A549 (cell line): ENCODE data around the gene CD3E. TPM values are rescaled to one million over a fixed set of nuclear protein-coding genes. Genes with fewer than 3 reads are reported as not detected.
"Not testable (repeated sequence)": the region's sequence is repeated elsewhere in the genome, so short reads cannot be mapped to it uniquely, and the experiment has no call there.

Experiments used
- ATAC-seq, 2 experiments: fragments of 200-7000 bp in 1 of 2; fragments of >200 bp in 1 of 2; cut with Nextera tagmentation in 1 of 2; cut with Tn5 transposase in 1 of 2; 3 replicates each; pipeline versions ENCODE4 v1.8.0 to v1.9.1; 2018 to 2020; ENCODE audit warnings: mild to moderate bottlenecking in 1 of 2, moderate library complexity in 1 of 2
- CTCF ChIA-PET: fragments of 300-600 bp; sonication (Branson Sonifier 250); formaldehyde crosslinking; extraction: SDS; loops from one replicate; lab custom pipeline; 2021; ENCODE audit warnings: antibody characterized with exemption, inconsistent platforms; lab: Yijun Ruan, JAX
- POLR2A ChIA-PET: fragments of 350-600 bp; formaldehyde crosslinking; extraction: SDS; loops from one replicate; lab custom pipeline; 2021; ENCODE audit warnings: antibody characterized with exemption, inconsistent platforms; lab: Yijun Ruan, JAX
- DNase-seq, 2 experiments: peaks; one replicate each; pipeline versions ENCODE4 v3.0.0 to v3.0.0-alpha.2; 2011 to 2016; ENCODE audit warnings: low read depth in 1 of 2, low spot score in 1 of 2
- FAIRE-seq: peaks from 2 replicates; lab custom pipeline; 2011; peaks lifted over from hg19 to GRCh38; lab: Jason Lieb, UNC
- H3K27ac ChIP-seq, 2 experiments: fragments of >200 bp; sonication (Bioruptor Twin); formaldehyde crosslinking; 3 replicates each; pipeline ENCODE4 v1.5.1; 2016 to 2017
- H3K4me1 ChIP-seq: fragments of >200 bp; sonication (Bioruptor Twin); formaldehyde crosslinking; 3 replicates; pipeline ENCODE4 v1.6.1; 2016
- H3K4me2 ChIP-seq: fragments of >200 bp; sonication (Bioruptor Twin); formaldehyde crosslinking; 3 replicates; pipeline ENCODE4 v1.6.1; 2016
- H3K4me3 ChIP-seq: fragments of >200 bp; sonication (Bioruptor Twin); formaldehyde crosslinking; 3 replicates; pipeline ENCODE4 v1.5.1; 2016
- H3K9me3 ChIP-seq: fragments of >200 bp; sonication (Bioruptor Twin); formaldehyde crosslinking; 3 replicates; pipeline ENCODE4 v1.6.1; 2016
- CBX2 ChIP-seq: fragments of 200-600 bp; sonication (generic); IDR thresholded peaks from 2 replicates; pipeline ENCODE4 v1.6.1; 2016; ENCODE audit warnings: low read depth, mild to moderate bottlenecking, borderline replicate concordance
- CBX8 ChIP-seq: fragments of 200-600 bp; sonication (generic); IDR thresholded peaks from 2 replicates; pipeline ENCODE4 v1.6.1; 2016
- CHD2 ChIP-seq: fragments of 150-350 bp; IDR thresholded peaks from 2 replicates; pipeline ENCODE4 v1.6.1; 2014; ENCODE audit warnings: low read length; ENCODE audit not compliant: partially characterized antibody
- EHF ChIP-seq: fragments of 250-450 bp; sonication (Bioruptor Pico); IDR thresholded peaks from 2 replicates; pipeline ENCODE4 v1.5.0; 2020; ENCODE audit warnings: mild to moderate bottlenecking
- ESRRA ChIP-seq: fragments of 150-350 bp; IDR thresholded peaks from 2 replicates; pipeline ENCODE4 v1.6.1; 2014; ENCODE audit warnings: mild to moderate bottlenecking, low read length, borderline replicate concordance
- FOSL2 ChIP-seq, 2 experiments: fragments of 450-650 bp in 1 of 2; fragments of >200 bp in 1 of 2; sonication (Bioruptor Twin) in 1 of 2; formaldehyde crosslinking; IDR thresholded peaks; 2 replicates each; pipeline versions ENCODE4 v1.5.0 to v1.6.1; 2016 to 2020; ENCODE audit warnings: mild to moderate bottlenecking in 1 of 2, moderate library complexity in 1 of 2
- HDAC2 ChIP-seq: fragments of 200-600 bp; sonication (generic); IDR thresholded peaks from 2 replicates; pipeline ENCODE4 v1.6.1; 2016
- HOXB13 ChIP-seq: fragments of 250-450 bp; sonication (Bioruptor Pico); IDR thresholded peaks from 2 replicates; pipeline ENCODE4 v1.5.0; 2020; ENCODE audit warnings: low read depth, mild to moderate bottlenecking, moderate library complexity
- KDM1A ChIP-seq: fragments of 200-600 bp; sonication (generic); IDR thresholded peaks from 2 replicates; pipeline ENCODE4 v1.6.1; 2016; ENCODE audit warnings: low read depth, mild to moderate bottlenecking
- KDM5A ChIP-seq: fragments of 200-600 bp; sonication (generic); IDR thresholded peaks from 2 replicates; pipeline ENCODE4 v1.6.1; 2016; ENCODE audit warnings: antibody characterized with exemption, mild to moderate bottlenecking
- PHF8 ChIP-seq: fragments of 200-600 bp; sonication (generic); IDR thresholded peaks from 2 replicates; pipeline ENCODE4 v1.6.1; 2016; ENCODE audit warnings: low read depth, mild to moderate bottlenecking, antibody characterized with exemption, moderate library complexity, borderline replicate concordance
- POLR2A ChIP-seq: IDR thresholded peaks from 2 replicates; pipeline ENCODE4 v1.6.1; 2012; ENCODE audit warnings: mild to moderate bottlenecking, low read length
- POLR2AphosphoS2 ChIP-seq: conservative IDR thresholded peaks from 2 replicates; pipeline ENCODE4 v1.6.1; 2012; ENCODE audit warnings: low read length, improper control_type of control experiment, inconsistent platforms
- RAD21 ChIP-seq, 2 experiments: fragments of >200 bp in 1 of 2; sonication (Bioruptor Twin) in 1 of 2; formaldehyde crosslinking in 1 of 2; IDR thresholded peaks in 1 of 2; conservative IDR thresholded peaks in 1 of 2; 2 replicates in 1 of 2; 3 replicates in 1 of 2; pipeline ENCODE4 v1.6.1; 2012 to 2018; ENCODE audit warnings: inconsistent platforms in 1 of 2
- RFX5 ChIP-seq: fragments of 450-650 bp; IDR thresholded peaks from 2 replicates; pipeline ENCODE4 v1.7.1; 2014; ENCODE audit warnings: antibody characterized with exemption, mild to moderate bottlenecking, moderate library complexity
- RNF2 ChIP-seq: fragments of 200-600 bp; sonication (generic); IDR thresholded peaks from 2 replicates; pipeline ENCODE4 v1.6.1; 2016; ENCODE audit warnings: low read depth, mild to moderate bottlenecking, antibody characterized with exemption, moderate library complexity, borderline replicate concordance
- SMC3 ChIP-seq: fragments of >200 bp; sonication (Bioruptor Twin); formaldehyde crosslinking; IDR thresholded peaks from 3 replicates; pipeline ENCODE4 v1.6.1; 2018; ENCODE audit warnings: inconsistent platforms
- TFCP2L1 ChIP-seq: fragments of 250-450 bp; sonication (Bioruptor Pico); IDR thresholded peaks from 2 replicates; pipeline ENCODE4 v1.5.0; 2021; ENCODE audit warnings: mild to moderate bottlenecking
- ZFP36 ChIP-seq: fragments of 450-650 bp; IDR thresholded peaks from 2 replicates; pipeline ENCODE4 v1.6.1; 2014; ENCODE audit warnings: borderline replicate concordance; ENCODE audit not compliant: partially characterized antibody
- ZSCAN20 ChIP-seq: fragments of 250-450 bp; sonication (Bioruptor Pico); IDR thresholded peaks from 2 replicates; pipeline ENCODE4 v1.8.0; 2022; ENCODE audit warnings: mild to moderate bottlenecking, moderate library complexity
- WGBS: methylation state at CpG from one replicate; pipeline ENCODE4 v1.1.6; 2017; ENCODE audit errors: missing lambda C conversion rate; 5-methylcytosine and 5-hydroxymethylcytosine counted together
- polyA plus RNA-seq, 4 experiments: library from polyadenylated mRNA; depleted of rRNA in 3 of 4; stranded (reverse); fragments of >200 nt; fragmentation: RNase III in 1 of 4; extraction: RNeasy Plus Mini Kit Qiagen cat#74134 plus additional on column Dnase treatment in 1 of 4; gene quantifications; 2 replicates in 3 of 4; 3 replicates in 1 of 4; pipeline ENCODE4 v1.2.3, GENCODE V29; 2011 to 2017
- TF ChIP-seq, protein P1 (sequence below): IDR thresholded peaks from 2 replicates; pipeline ENCODE4 v1.6.1; 2012
- TF ChIP-seq, protein P2 (sequence below): fragments of 250-450 bp; sonication (Bioruptor Pico); IDR thresholded peaks from 2 replicates; pipeline ENCODE4 v1.5.0; 2020; ENCODE audit warnings: low read depth, mild to moderate bottlenecking, moderate library complexity
- TF ChIP-seq, protein P3 (sequence below): IDR thresholded peaks from 2 replicates; pipeline ENCODE4 v1.6.1; 2012; ENCODE audit warnings: low read depth, borderline replicate concordance
- TF ChIP-seq, protein P4 (sequence below): fragments of >200 bp; sonication (Bioruptor Twin); formaldehyde crosslinking; IDR thresholded peaks from 2 replicates; pipeline ENCODE4 v1.6.1; 2016
- TF ChIP-seq, protein P5 (sequence below): fragments of 450-650 bp; IDR thresholded peaks from 2 replicates; pipeline ENCODE4 v1.6.1; 2014; ENCODE audit warnings: antibody characterized with exemption
- TF ChIP-seq, protein P6 (sequence below): fragments of 200-600 bp; sonication (generic); IDR thresholded peaks from 2 replicates; pipeline ENCODE4 v1.6.1; 2016; ENCODE audit warnings: antibody characterized with exemption, mild to moderate bottlenecking, moderate library complexity

The CD3E gene
- polyA plus RNA-seq, 2 of the 4 experiments (the other 2 are of a cell fraction), result not detected

DNA sequence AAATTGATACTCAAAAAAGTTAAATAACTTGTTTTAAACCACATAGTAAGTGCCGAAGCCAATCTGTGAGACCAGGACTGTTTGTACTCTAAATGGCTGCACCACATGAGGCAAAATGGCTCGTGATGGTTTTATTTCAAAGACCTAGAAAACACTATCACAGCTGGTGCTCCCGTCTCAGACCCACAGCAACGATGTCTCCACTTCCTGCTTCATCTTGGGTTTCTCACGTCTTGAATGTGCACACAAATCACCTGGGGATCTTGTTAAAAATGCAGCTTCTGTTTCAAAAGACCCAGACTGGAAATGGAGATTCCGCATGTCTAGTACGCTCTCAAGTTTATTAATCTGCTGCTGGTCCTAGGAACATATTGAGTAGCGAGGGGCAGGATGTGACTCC is 1.2 kb downstream of the CD3E start (continued):
- TF ChIP-seq, protein P1, sequence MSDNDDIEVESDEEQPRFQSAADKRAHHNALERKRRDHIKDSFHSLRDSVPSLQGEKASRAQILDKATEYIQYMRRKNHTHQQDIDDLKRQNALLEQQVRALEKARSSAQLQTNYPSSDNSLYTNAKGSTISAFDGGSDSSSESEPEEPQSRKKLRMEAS, result no peak
- TF ChIP-seq PHF8 (no peak), POLR2A (no peak), CBX2 (no peak), KDM1A (no peak), RFX5 (no peak)
- TF ChIP-seq, protein P2, sequence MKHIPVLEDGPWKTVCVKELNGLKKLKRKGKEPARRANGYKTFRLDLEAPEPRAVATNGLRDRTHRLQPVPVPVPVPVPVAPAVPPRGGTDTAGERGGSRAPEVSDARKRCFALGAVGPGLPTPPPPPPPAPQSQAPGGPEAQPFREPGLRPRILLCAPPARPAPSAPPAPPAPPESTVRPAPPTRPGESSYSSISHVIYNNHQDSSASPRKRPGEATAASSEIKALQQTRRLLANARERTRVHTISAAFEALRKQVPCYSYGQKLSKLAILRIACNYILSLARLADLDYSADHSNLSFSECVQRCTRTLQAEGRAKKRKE, result no peak
- TF ChIP-seq, protein P3, sequence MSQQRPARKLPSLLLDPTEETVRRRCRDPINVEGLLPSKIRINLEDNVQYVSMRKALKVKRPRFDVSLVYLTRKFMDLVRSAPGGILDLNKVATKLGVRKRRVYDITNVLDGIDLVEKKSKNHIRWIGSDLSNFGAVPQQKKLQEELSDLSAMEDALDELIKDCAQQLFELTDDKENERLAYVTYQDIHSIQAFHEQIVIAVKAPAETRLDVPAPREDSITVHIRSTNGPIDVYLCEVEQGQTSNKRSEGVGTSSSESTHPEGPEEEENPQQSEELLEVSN, result no peak
- TF ChIP-seq, all 56 proteins: peak for 0

DNA sequence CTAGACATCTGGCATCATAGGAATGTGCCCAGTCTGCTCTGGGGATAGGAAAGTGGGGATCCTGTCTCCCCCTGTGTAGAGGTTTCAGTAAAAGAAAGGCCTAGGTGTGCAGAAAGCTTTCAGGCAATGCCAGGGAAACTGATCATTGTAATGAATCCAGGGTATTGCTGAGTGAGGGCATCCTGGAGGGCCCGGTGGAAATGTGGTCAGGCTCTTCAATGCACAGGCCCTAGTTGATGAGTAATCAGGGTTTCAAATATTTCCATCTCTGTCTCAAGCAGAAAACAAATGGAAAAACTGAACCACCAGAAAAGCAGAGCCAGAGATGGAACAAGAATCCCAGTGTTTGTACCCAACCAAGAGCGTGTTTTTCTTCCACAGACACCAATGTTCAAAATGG is 2.0 kb downstream of the CD3E start:
- ChIA-PET POLR2A (no interaction called here), CTCF (no interaction called here)
- TF ChIP-seq, protein P4, sequence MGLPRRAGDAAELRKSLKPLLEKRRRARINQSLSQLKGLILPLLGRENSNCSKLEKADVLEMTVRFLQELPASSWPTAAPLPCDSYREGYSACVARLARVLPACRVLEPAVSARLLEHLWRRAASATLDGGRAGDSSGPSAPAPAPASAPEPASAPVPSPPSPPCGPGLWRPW, result no peak
- no peak for TF ChIP-seq RAD21 (conservative IDR thresholded peaks at IDR 0.05 in 1 of 2, IDR thresholded peaks at IDR 0.05 in 1 of 2)
- TF ChIP-seq, protein P2, result no peak
- TF ChIP-seq HDAC2, result no peak
- TF ChIP-seq ZSCAN20 (CRISPR knock-in tag), result no peak
- TF ChIP-seq, protein P5, sequence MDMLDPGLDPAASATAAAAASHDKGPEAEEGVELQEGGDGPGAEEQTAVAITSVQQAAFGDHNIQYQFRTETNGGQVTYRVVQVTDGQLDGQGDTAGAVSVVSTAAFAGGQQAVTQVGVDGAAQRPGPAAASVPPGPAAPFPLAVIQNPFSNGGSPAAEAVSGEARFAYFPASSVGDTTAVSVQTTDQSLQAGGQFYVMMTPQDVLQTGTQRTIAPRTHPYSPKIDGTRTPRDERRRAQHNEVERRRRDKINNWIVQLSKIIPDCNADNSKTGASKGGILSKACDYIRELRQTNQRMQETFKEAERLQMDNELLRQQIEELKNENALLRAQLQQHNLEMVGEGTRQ, result no peak
- no peak for TF ChIP-seq CHD2
- TF ChIP-seq CBX8, result no peak
- TF ChIP-seq HOXB13, result no peak
- no peak for TF ChIP-seq FOSL2 (IDR thresholded peaks at IDR 0.05)
- TF ChIP-seq FOSL2 (CRISPR knock-in tag; IDR thresholded peaks at IDR 0.05), result no peak
- no peak for TF ChIP-seq POLR2AphosphoS2
- TF ChIP-seq RNF2, result no peak
- TF ChIP-seq KDM5A, result no peak
- TF ChIP-seq SMC3, result no peak
- TF ChIP-seq PHF8, result no peak
- no peak for TF ChIP-seq ESRRA
- no peak for TF ChIP-seq TFCP2L1 (CRISPR knock-in tag)
- TF ChIP-seq, protein P6, sequence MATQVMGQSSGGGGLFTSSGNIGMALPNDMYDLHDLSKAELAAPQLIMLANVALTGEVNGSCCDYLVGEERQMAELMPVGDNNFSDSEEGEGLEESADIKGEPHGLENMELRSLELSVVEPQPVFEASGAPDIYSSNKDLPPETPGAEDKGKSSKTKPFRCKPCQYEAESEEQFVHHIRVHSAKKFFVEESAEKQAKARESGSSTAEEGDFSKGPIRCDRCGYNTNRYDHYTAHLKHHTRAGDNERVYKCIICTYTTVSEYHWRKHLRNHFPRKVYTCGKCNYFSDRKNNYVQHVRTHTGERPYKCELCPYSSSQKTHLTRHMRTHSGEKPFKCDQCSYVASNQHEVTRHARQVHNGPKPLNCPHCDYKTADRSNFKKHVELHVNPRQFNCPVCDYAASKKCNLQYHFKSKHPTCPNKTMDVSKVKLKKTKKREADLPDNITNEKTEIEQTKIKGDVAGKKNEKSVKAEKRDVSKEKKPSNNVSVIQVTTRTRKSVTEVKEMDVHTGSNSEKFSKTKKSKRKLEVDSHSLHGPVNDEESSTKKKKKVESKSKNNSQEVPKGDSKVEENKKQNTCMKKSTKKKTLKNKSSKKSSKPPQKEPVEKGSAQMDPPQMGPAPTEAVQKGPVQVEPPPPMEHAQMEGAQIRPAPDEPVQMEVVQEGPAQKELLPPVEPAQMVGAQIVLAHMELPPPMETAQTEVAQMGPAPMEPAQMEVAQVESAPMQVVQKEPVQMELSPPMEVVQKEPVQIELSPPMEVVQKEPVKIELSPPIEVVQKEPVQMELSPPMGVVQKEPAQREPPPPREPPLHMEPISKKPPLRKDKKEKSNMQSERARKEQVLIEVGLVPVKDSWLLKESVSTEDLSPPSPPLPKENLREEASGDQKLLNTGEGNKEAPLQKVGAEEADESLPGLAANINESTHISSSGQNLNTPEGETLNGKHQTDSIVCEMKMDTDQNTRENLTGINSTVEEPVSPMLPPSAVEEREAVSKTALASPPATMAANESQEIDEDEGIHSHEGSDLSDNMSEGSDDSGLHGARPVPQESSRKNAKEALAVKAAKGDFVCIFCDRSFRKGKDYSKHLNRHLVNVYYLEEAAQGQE, result no peak
- no peak for TF ChIP-seq EHF
- TF ChIP-seq ZFP36, result no peak
- H3K4me3 ChIP-seq, result no peak overlapping the region
- DNase-seq (no peak), ATAC-seq (no peak), FAIRE-seq (no peak)
- WGBS, result 49% methylated on average over 2 of the region's 2 CpGs
- H3K9me3 ChIP-seq, result no peaks in the 10 kb centered on the region
- no peak overlapping the region for H3K4me2 ChIP-seq
- no peak overlapping the region for H3K27ac ChIP-seq
- no peaks in the 10 kb centered on the region for H3K4me1 ChIP-seq

DNA sequence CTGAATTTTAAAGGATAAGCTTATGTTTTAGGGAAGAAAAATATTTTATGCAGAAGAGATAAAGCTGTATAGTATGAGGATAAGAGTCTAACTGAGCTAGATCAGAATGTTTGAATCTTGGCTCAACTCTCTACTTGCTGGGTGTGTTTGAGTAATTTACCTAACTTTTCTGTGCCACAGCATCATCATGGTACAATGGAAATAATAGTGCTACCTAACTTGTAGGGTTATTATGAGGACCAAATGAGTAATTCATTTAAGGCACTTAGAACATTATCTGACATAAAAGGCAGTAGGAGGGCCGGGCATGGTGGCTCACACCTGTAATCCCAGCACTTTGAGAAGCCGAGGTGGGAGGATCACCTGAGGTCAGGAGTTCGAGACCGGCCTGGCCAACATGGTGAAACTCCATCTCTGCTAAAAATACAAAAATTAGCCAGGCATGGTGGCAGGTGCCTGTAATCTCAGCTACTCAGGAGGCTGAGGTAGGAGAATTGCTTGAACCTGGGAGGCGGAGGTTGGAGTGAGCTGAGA is 4.5 kb downstream of the CD3E start:
- ATAC-seq, H3K4me3 ChIP-seq, FAIRE-seq, H3K9me3 ChIP-seq, DNase-seq, H3K4me2 ChIP-seq, POLR2A ChIA-PET, H3K4me1 ChIP-seq, H3K27ac ChIP-seq: not testable (repeated sequence)
- WGBS, result 65% methylated on average over 5 of the region's 5 CpGs
- CTCF ChIA-PET, result interaction anchor here (0.7 to 1.2 kb wide), 6 partner anchors 8 to 255 kb away, joined by 3 read pairs; no protein-coding TSS in a partner anchor
